ENCODE data around the gene VSX2.

Gene VSX2

GRCh38 chr14:74302152-74302628, 62.9 kb downstream of the VSX2 start:
- DNase-seq (ENCODE audit: low spot score): peak; percentile 58

DNA sequence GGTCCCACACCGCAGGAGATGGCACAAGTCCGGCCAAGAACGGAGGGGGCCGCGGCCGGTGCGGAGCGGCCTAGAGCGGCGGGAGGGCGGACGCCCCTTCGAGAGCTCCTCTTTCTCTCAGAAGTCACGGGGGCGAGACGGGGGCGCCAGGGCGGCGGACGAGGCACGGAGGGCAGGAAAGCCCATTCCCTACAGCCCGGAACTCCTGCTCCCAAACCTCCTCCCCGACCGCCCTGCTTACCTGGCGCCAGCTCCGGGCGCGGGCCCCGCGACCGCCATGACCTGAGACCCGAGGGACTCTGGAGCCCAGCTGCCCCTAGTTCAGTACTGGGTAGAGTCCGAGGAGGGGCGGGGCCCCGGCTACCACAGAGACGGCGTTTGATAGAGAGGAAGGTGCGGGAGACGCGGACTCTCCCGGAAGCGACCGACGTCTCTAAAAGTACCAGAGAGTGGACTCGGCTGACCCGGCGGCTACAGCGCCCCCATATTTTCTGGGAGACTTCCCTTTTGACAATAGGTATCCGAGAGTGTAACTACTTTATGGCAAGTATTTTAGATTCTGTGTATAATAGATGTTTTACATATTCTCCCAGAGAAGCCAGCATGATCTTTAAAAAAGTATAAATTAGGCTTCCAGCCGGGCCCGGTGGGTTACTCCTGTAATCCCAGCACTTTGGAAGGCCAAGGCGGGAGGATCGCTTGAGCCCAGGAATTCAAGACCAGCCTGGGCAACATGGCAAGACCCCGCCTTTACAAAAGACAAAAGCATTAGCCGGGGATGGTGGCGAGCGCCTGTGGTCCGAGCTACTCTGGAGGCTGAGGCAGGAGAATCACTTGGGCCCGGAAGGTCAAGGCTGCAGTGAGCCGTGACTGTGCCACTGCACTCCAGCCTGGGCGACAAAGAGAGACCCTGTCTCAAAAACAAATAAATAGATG, 63.7 kb downstream of the VSX2 start, which contains the start of gene ABCD4:
Gene ABCD4 (minus strand): TSS at position 301 of the 936 bp plus-strand sequence. CDS start 22 bp downstream, at position 279.
- DNase-seq (ENCODE audit: low spot score): peak; percentile 95

DNA sequence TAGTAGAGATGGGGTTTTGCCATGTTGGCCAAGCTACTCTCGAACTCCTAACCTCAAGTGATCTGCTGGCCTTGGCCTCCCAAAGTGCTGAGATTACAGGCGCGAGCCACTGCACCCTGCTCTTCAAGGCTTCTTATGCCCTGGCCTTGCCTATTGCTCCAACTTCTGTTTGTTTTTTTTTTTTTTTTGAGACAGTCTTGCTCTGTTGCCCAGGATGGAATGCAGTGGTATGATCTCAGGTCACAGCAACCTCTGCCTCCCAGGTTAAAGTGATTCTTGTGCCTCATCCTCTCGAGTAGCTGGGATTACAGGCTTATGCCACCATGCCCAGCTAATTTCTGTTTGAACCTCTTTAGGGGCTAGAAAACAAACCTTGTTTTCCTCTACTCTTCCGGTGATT, 69.4 kb downstream of the VSX2 start:
- no peak for DNase-seq (ENCODE audit: low spot score)

DNA sequence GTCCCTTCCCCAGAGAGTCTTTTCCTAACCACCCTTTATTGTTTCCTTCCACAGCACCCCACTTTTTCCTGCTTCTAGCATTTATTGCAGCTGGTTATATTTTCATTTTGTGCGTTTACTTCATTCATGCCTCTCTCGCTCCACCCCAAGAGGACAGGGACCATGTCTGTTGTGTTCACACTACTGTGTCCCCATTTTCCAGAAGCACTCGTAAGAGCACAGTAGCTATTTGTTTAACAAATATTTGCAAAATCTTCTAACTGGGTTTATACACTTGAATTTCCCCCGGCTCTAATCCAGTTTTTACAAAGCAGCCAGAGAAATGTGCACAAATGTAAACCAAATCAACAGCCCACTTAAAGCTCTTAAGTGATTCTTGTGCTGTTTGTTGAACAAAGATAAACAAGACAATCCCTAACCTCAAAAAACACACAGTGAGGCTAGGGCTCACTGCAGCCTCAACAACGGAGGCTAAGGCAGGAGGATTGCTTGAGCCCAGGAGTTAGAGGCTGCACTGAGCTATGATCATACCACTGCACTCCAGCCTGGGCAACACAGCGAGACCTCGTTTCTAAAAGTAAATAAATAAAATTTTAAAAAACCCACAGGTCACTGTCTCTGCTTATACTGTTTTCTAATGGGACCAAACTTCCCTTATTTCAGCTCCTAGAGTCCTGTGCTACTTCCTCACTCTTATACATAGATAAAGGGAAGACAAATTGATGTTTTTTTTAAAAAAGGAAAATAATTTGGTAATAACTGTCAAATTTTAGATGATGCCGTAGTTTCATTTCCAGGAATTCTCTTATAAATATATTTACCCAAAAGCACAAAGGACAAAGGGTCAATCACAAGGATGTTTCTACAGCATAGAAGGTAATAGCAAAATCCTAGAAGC, 70.1 kb downstream of the VSX2 start:
- no peak for DNase-seq (ENCODE audit: low spot score)

DNA sequence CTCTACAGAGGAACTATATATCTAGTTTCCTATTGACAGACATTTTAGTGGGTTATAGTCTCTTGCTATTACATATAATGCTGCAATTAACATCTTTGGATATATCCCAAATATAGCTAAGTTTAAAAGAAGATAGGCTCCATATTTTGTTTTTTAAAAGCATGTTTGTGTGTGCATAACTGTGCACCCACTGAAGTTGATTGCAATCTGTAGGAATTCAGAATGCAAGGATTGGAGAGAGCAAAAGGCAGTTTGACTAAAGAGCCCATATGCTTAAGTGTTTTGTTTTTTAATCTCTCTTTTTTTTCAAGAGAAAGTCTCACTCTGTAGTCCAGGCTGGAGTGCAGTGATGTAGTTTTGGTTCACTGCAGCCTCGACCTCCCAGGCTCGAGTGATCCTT, 72.9 kb downstream of the VSX2 start:
- no peak for DNase-seq (ENCODE audit: low spot score)
